GM20000 (cell line): ENCODE measurements around the gene ATP5MG.

Source experiments
- DNase-seq: peaks from one replicate; pipeline ENCODE4 v3.0.0; 2012; ENCODE audit warnings: low spot score
- CTCF ChIP-seq: IDR thresholded peaks from 2 replicates; pipeline ENCODE4 v1.5.1; 2012; ENCODE audit warnings: mild to moderate bottlenecking, control low read depth; ENCODE audit errors: extremely low read depth, missing control alignments

The ATP5MG gene

DNA sequence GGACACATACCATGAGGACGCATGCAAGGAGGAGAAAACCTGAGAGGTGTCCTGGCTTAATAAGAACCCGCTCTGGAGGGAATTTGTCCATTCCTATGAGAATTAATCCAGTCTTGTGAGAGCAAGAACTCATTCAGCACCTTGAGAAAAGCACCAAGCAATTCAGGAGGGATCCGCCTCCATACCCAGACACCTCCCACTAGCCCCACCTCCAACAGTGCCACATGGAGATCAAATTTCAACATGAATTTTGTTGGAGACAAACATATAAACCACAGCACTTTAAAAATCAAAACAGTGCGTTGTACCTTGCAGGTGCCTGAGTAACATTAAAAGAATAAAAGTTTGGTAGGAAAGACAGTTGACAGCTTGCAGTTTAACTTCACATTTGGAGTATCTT lies 30.6 kb upstream of the ATP5MG start:
- TF ChIP-seq CTCF: no peak
- no peak for DNase-seq

- no peak for TF ChIP-seq CTCF
- DNase-seq: no peak
Measured at GRCh38 chr11:118373263-118373662, 28.1 kb upstream of the ATP5MG start.

DNA sequence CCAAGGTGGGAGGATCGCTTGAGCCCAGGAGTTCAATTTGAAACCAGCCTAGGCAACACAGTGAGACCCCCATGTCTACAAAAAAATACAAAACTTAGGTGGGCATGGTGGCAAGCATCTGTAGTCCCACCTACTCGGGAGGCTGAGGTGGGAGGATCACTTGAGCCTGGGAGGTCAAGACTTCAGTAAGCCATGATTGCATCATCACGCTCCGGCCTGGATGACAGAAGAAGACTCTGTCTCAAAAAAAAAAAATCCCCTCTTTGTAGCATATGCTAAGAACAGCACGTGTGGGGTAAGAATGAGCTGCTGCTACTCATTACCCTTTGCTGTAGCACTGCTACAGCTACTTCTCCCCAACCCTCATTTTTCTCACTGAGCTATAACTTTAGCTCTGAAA lies 27.5 kb upstream of the ATP5MG start:
- no peak for DNase-seq
- no peak for TF ChIP-seq CTCF

DNA sequence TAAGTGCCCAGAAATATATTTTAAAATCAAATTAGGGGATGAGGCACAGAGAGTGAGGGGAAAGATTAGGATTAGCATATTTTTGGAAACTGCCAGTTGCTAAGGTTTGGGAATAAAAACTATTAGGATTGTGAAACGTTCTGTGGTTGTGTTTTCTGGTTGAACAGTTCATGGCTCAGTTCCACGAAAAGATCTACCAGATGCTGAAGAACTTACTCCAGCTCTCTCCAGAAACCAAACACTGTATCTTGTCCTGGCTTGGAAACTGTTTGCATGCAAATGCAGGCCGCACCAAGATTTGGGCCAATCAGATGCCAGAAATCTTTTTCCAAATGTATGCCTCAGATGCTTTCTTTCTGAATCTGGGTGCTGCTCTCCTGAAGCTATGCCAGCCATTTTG lies 26.7 kb upstream of the ATP5MG start:
- DNase-seq: no peak

DNA sequence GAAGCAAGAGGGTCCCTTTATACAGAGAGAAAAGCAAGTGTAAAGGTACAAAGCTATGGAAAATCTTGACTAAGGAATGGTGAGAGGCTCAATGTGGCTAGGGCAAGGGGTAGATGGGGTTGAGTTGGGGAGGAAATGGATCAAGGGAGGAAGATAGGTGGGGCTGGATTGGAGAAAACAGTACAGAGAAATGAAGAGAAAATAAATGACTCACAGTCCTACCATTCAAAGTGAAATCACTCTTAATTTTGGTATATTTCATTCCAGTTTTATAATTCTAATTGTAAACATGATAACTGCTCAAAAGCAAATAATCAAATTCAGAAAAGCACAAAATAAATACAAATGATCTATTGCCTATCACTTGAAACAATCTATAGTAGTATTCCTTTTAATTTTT lies 25.4 kb upstream of the ATP5MG start:
- no peak for DNase-seq
- TF ChIP-seq CTCF: no peak

More for the DNA sequence above, 26.7 kb upstream of the ATP5MG start:
- TF ChIP-seq CTCF: no peak

GRCh38 chr11:118379497-118379896 lies 21.9 kb upstream of the ATP5MG start:
- TF ChIP-seq CTCF: no peak
- no peak for DNase-seq

DNA sequence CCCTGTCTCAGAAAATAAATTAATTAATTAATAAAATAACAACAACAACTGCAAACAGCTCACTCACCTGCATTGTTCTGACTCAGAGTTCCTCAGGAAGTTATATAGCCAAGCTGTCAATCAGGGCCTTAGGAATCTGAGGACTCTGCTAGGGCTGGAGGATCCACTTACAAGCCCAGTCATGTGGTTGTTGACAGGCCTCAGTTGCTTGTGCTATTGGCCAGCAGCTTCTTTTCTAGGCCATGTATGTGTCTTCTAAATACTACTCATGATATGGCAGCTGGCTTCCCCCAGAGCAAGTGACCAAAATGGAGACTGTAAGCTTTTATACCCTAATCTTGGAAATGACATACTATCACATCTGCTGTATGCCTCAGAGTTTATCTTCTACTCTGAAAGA lies 20.8 kb upstream of the ATP5MG start:
- TF ChIP-seq CTCF: no peak
- DNase-seq: no peak
